CD14-positive monocyte (primary cell): ENCODE data around the gene NPSR1. TPM values are rescaled to one million over a fixed set of nuclear protein-coding genes. Genes with fewer than 3 reads are reported as not detected.

Source experiments
- DNase-seq, 3 donors: peaks; one replicate each; pipeline ENCODE4 v3.0.0-alpha.2; 2011 to 2022
- H2AFZ ChIP-seq: 2 replicates; pipeline ENCODE4 v1.6.0; 2012; ENCODE audit warnings: mild to moderate bottlenecking, low read depth, low read length, inconsistent platforms; ENCODE audit not compliant: insufficient read depth, poor library complexity, severe bottlenecking
- H3K27ac ChIP-seq, 2 donors: 1 replicate in 1 of 2; 2 replicates in 1 of 2; pipeline ENCODE4 v1.5.1; 2012 to 2013; ENCODE audit warnings: low read length in 2 of 2, control low read depth in 1 of 2, inconsistent platforms in 1 of 2, low read depth in 1 of 2, mild to moderate bottlenecking in 1 of 2
- H3K27me3 ChIP-seq, 2 donors: one replicate each; pipeline versions ENCODE4 v1.6.0 to v1.6.1; 2011 to 2013; ENCODE audit warnings: low read length in 2 of 2; ENCODE audit not compliant: control insufficient read depth in 2 of 2, insufficient read depth in 2 of 2
- H3K36me3 ChIP-seq, 2 donors: replicated peaks in 1 of 2; 1 replicate in 1 of 2; 2 replicates in 1 of 2; pipeline versions ENCODE4 v1.5.1 to v1.6.1; 2012 to 2013; ENCODE audit warnings: low read length in 2 of 2, control low read depth in 1 of 2, inconsistent platforms in 1 of 2, mild to moderate bottlenecking in 1 of 2; ENCODE audit not compliant: insufficient read depth in 2 of 2, control insufficient read depth in 1 of 2
- H3K4me1 ChIP-seq, 2 donors: 1 replicate in 1 of 2; 2 replicates in 1 of 2; pipeline versions ENCODE4 v1.5.1 to v1.6.1; 2012 to 2013; ENCODE audit warnings: low read length in 2 of 2, control low read depth in 1 of 2, inconsistent platforms in 1 of 2, mild to moderate bottlenecking in 1 of 2, moderate library complexity in 1 of 2; ENCODE audit not compliant: insufficient read depth in 2 of 2, control insufficient read depth in 1 of 2
- H3K4me2 ChIP-seq: replicated peaks from 2 replicates; pipeline ENCODE3; 2012; ENCODE audit warnings: low read length, moderate library complexity, mild to moderate bottlenecking; ENCODE audit not compliant: poor library complexity, severe bottlenecking; ENCODE audit errors: extremely low read depth
- H3K4me3 ChIP-seq, 3 experiments: fragments of 200-600 bp in 1 of 3; sonication (generic) in 1 of 3; replicated peaks in 1 of 3; 1 replicate in 2 of 3; 2 replicates in 1 of 3; pipeline ENCODE4 v1.5.1; 2011 to 2013; ENCODE audit warnings: low read length in 3 of 3, mild to moderate bottlenecking in 3 of 3, control low read depth in 2 of 3, low read depth in 2 of 3, inconsistent platforms in 1 of 3, moderate library complexity in 1 of 3
- H3K79me2 ChIP-seq: 2 replicates; pipeline ENCODE4 v1.6.0; 2012; ENCODE audit warnings: mild to moderate bottlenecking, control low read depth, inconsistent platforms, low read length, moderate library complexity; ENCODE audit not compliant: insufficient read depth
- H3K9ac ChIP-seq: 2 replicates; pipeline ENCODE4 v1.6.0; 2017; ENCODE audit warnings: low read length, mild to moderate bottlenecking; ENCODE audit not compliant: insufficient read depth, poor library complexity, severe bottlenecking
- H3K9me3 ChIP-seq, 2 donors: replicated peaks in 1 of 2; 1 replicate in 1 of 2; 2 replicates in 1 of 2; pipeline versions ENCODE4 v1.5.1 to v1.6.1; 2012 to 2013; ENCODE audit warnings: low read length in 2 of 2, control low read depth in 1 of 2; ENCODE audit not compliant: control insufficient read depth in 1 of 2, insufficient read depth in 1 of 2
- H4K20me1 ChIP-seq: 2 replicates; pipeline ENCODE4 v1.6.0; 2012; ENCODE audit warnings: mild to moderate bottlenecking, low read length, control low read depth, moderate library complexity; ENCODE audit not compliant: insufficient read depth
- H3K27ac Mint-ChIP-seq, 7 donors: one replicate each; pipeline ENCODE4 v1.8.0; 2020; ENCODE audit warnings: mild to moderate bottlenecking in 7 of 7, mixed read lengths in 7 of 7, moderate library complexity in 6 of 7, inconsistent platforms in 2 of 7
- H3K27me3 Mint-ChIP-seq, 3 donors: one replicate each; pipeline ENCODE4 v1.8.0; 2021 to 2022; ENCODE audit warnings: low read depth in 3 of 3, mild to moderate bottlenecking in 3 of 3, mixed read lengths in 3 of 3, moderate library complexity in 3 of 3, inconsistent platforms in 1 of 3
- H3K36me3 Mint-ChIP-seq, 2 donors: one replicate each; pipeline ENCODE4 v1.8.0; 2020; ENCODE audit warnings: mixed read lengths in 2 of 2, inconsistent platforms in 1 of 2, mild to moderate bottlenecking in 1 of 2
- H3K4me1 Mint-ChIP-seq: one replicate; pipeline ENCODE4 v1.8.0; 2020; ENCODE audit warnings: mild to moderate bottlenecking, mixed read lengths
- H3K4me3 Mint-ChIP-seq, 2 donors: one replicate each; pipeline ENCODE4 v1.8.0; 2020; ENCODE audit warnings: mild to moderate bottlenecking in 2 of 2, mixed read lengths in 2 of 2, moderate library complexity in 1 of 2
- H3K9me3 Mint-ChIP-seq, 7 donors: one replicate each; pipeline ENCODE4 v1.8.0; 2020 to 2022; ENCODE audit warnings: mixed read lengths in 7 of 7, mild to moderate bottlenecking in 6 of 7, moderate library complexity in 6 of 7, inconsistent platforms in 2 of 7
- CTCF ChIP-seq: fragments of 200-600 bp; IDR thresholded peaks from one replicate; pipeline ENCODE4 v1.8.0; 2022; ENCODE audit warnings: antibody characterized with exemption, mild to moderate bottlenecking
- WGBS: methylation state at CpG from one replicate; pipeline ENCODE4 v1.1.5; 2013; ENCODE audit warnings: missing lambda C conversion rate; ENCODE audit not compliant: insufficient coverage; 5-methylcytosine and 5-hydroxymethylcytosine counted together
- intact Hi-C, 2 donors: fragments of 100-400 bp; cut with micrococcal nuclease; formaldehyde crosslinking; loops; one replicate each; pipeline versions ENCODE4 v1.15.0 to v1.15.1; 2023
- polyA plus RNA-seq, 3 donors: library from polyadenylated mRNA; depleted of rRNA in 1 of 3; unstranded in 2 of 3; stranded (reverse) in 1 of 3; fragments of 300-500 nt in 2 of 3; fragments of >200 nt in 1 of 3; fragmentation: Illumina TruSeq in 2 of 3; gene quantifications; 1 replicate in 2 of 3; 2 replicates in 1 of 3; pipeline ENCODE4 v1.2.3, GENCODE V29; 2012 to 2021

Gene NPSR1
- polyA plus RNA-seq, 3 donors, result not detected

DNA sequence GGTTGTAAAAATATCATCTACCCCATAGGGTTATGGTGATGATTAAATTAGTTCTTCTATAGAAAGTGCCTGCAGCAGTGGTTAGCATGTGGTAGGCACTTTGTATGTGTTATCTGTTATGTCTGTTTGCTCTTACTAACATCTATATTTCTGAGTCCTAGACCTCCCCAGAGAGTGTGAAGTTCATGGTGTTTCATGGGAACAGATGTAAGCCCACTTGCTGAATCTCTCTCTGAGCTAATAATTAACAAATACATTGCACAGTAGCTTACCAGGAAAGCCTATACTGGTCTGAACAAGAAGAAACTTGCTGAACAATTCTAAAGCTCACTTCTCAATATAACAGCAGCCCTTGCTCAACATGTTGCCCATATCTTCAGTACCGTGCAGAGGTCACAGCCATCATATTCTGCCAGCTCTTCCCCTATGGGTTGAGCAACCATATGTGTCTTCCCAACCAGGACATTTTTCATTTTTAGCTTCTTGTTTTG lies 100.1 kb downstream of the NPSR1 start:
- Histone ChIP-seq H3K27me3 (no peaks in the 10 kb centered on the region), H3K36me3 (no peaks in the 10 kb centered on the region), H3K4me1 (no peaks in the 10 kb centered on the region), H4K20me1 (no peaks in the 10 kb centered on the region), H3K4me2 (no peak overlapping the region), H3K4me3 (no peak overlapping the region), H3K27ac (no peak overlapping the region), H3K9ac (no peak overlapping the region), H3K79me2 (no peaks in the 10 kb centered on the region), H3K9me3 (no peaks in the 10 kb centered on the region), H2AFZ (no peak overlapping the region)
- WGBS, result 89% methylated on average over 1 of the region's 1 CpG
- Mint-ChIP-seq H3K27me3 (peaks cover 0 to 1% (median 0%) of the 10 kb centered on the region in 3 donors), H3K36me3 (no peaks in the 10 kb centered on the region), H3K4me1 (no peaks in the 10 kb centered on the region), H3K9me3 (peaks cover 0 to 3% (median 0%) of the 10 kb centered on the region in 7 donors), H3K4me3 (no peak overlapping the region), H3K27ac (no peak overlapping the region)
- TF ChIP-seq CTCF, result no peak
- DNase-seq, result no peak
- intact Hi-C loops, result no loop called here

- Histone ChIP-seq H3K4me3 (no peak overlapping the region), H3K79me2 (no peaks in the 10 kb centered on the region), H3K27me3 (no peaks in the 10 kb centered on the region), H4K20me1 (no peaks in the 10 kb centered on the region), H3K4me2 (no peak overlapping the region), H3K27ac (no peak overlapping the region), H3K9me3 (no peaks in the 10 kb centered on the region), H3K36me3 (no peaks in the 10 kb centered on the region), H3K4me1 (no peaks in the 10 kb centered on the region), H3K9ac (no peak overlapping the region), H2AFZ (no peak overlapping the region)
- peaks cover 0 to 2% (median 0%) of the 10 kb centered on the region in 7 donors for H3K9me3 Mint-ChIP-seq
- H3K4me3 Mint-ChIP-seq, result no peak overlapping the region
- H3K27ac Mint-ChIP-seq, result no peak overlapping the region
- peaks cover 0 to under 1% (median 0%) of the 10 kb centered on the region in 3 donors for H3K27me3 Mint-ChIP-seq
- TF ChIP-seq CTCF, result no peak
- no peaks in the 10 kb centered on the region for H3K4me1 Mint-ChIP-seq
- WGBS, result 100% methylated on average over 1 of the region's 3 CpGs
- intact Hi-C loops, result no loop called here
- no peaks in the 10 kb centered on the region for H3K36me3 Mint-ChIP-seq
- DNase-seq, result no peak
Measured at GRCh38 chr7:34759477-34760125, 101.6 kb downstream of the NPSR1 start.
